VCaP (cell line): ENCODE data around the gene MAPKBP1.

ENCODE experiments used
- H3K27ac ChIP-seq: fragments of 450-650 bp; 2 replicates; pipeline ENCODE4 v1.5.1; 2017
- CTCF ChIP-seq: fragments of 450-650 bp; conservative IDR thresholded peaks from 2 replicates; pipeline ENCODE4 v1.5.1; 2017; ENCODE audit warnings: mild to moderate bottlenecking, moderate library complexity

Gene MAPKBP1

GRCh38 chr15:41746802-41747201, 27.5 kb upstream of the MAPKBP1 start:
- TF ChIP-seq CTCF: no peak
- no peak overlapping the region for H3K27ac ChIP-seq

- TF ChIP-seq CTCF: no peak
- H3K27ac ChIP-seq: no peak overlapping the region
Measured at GRCh38 chr15:41756198-41756597, 18.1 kb upstream of the MAPKBP1 start.

- TF ChIP-seq CTCF: peak; percentile 77
- H3K27ac ChIP-seq: peak overlapping the region; percentile 79; the same call in 1 of the 2 replicates
Measured at GRCh38 chr15:41772720-41773331, 1.5 kb upstream of the MAPKBP1 start.

- no peak for TF ChIP-seq CTCF
- peak overlapping the region; percentile 79 for H3K27ac ChIP-seq
Measured at GRCh38 chr15:41773332-41773728, 954 bp upstream of the MAPKBP1 start.

GRCh38 chr15:41773729-41774061, 589 bp upstream of the MAPKBP1 start:
- peak overlapping the region; percentile 79 for H3K27ac ChIP-seq
- no peak for TF ChIP-seq CTCF

- no peak for TF ChIP-seq CTCF
Measured at GRCh38 chr15:41774882-41775417, 666 bp downstream of the MAPKBP1 start.

GRCh38 chr15:41775651-41776050, 1.4 kb downstream of the MAPKBP1 start:
- no peak for TF ChIP-seq CTCF
- peak overlapping the region; percentile 79 for H3K27ac ChIP-seq

More at GRCh38 chr15:41774882-41775417, 666 bp downstream of the MAPKBP1 start:
- H3K27ac ChIP-seq: peak overlapping the region; percentile 79
